Lower leg skin (tissue), 4 donors: ENCODE results near the gene OAS2. TPM values are rescaled to one million over a fixed set of nuclear protein-coding genes. Genes with fewer than 3 reads are reported as not detected.
"Not testable (repeated sequence)": the region's sequence is repeated elsewhere in the genome, so short reads cannot be mapped to it uniquely, and the experiment has no call there.

Experiments used
- DNase-seq, 2 donors: peaks; one replicate each; pipeline ENCODE4 v3.0.0-alpha.2; 2019; ENCODE audit warnings: low spot score in 2 of 2
- H3K4me3 ChIP-seq: fragments of 200-600 bp; sonication (generic); 2 replicates; pipeline ENCODE4 v1.5.1; 2017; ENCODE audit warnings: mild to moderate bottlenecking, low read depth; ENCODE audit not compliant: poor library complexity, severe bottlenecking
- CTCF ChIP-seq, 3 donors: fragments of 450-650 bp; IDR thresholded peaks; one replicate each; pipeline ENCODE4 v1.5.1; 2016; ENCODE audit warnings: antibody characterized with exemption in 3 of 3, mild to moderate bottlenecking in 3 of 3, moderate library complexity in 2 of 3
- POLR2A ChIP-seq, 2 donors: fragments of 450-650 bp; IDR thresholded peaks; one replicate each; pipeline ENCODE4 v1.6.1; 2016 to 2017; ENCODE audit warnings: antibody characterized with exemption in 2 of 2, mild to moderate bottlenecking in 1 of 2, moderate library complexity in 1 of 2
- WGBS, 2 donors: methylation state at CpG; one replicate each; pipeline ENCODE4 v1.1.5; 2018; 5-methylcytosine and 5-hydroxymethylcytosine counted together
- intact Hi-C: fragments of 100-400 bp; cut with DNase I; formaldehyde crosslinking; loops from one replicate; pipeline ENCODE4 v1.15.0; 2023; ENCODE audit warnings: low total_unique reads
- total RNA-seq, 4 donors: library from RNA; depleted of rRNA; stranded (reverse); fragments of >200 nt; gene quantifications; one replicate each; pipeline ENCODE4 v1.1.0, GENCODE V29; 2016

The OAS2 gene
- total RNA-seq, 4 donors from 2014 or later = 2.6 to 3.8 (median 3.3) TPM

GRCh38 chr12:112980491-112981158 lies 2.3 kb downstream of the OAS2 start:
- 67 to 76% methylated on average over 4 of the region's 4 CpGs for WGBS, 2 donors
- intact Hi-C loops = no loop called here
- no peak for DNase-seq
- no peak overlapping the region for H3K4me3 ChIP-seq
- no peak for TF ChIP-seq CTCF (IDR thresholded peaks at IDR 0.05)
- TF ChIP-seq POLR2A (IDR thresholded peaks at IDR 0.05) = no peak

- intact Hi-C loops = no loop called here
- TF ChIP-seq POLR2A (IDR thresholded peaks at IDR 0.05) (no peak), CTCF (IDR thresholded peaks at IDR 0.05) (no peak)
- WGBS, 2 donors = 94 to 100% methylated on average over 1 of the region's 1 CpG
- DNase-seq = no peak
- H3K4me3 ChIP-seq = no peak overlapping the region
Observed at GRCh38 chr12:112985642-112986290, 7.4 kb downstream of the OAS2 start.

- 91 to 94% methylated on average over 6 to 7 of the region's 7 CpGs for whole genome bisulfite sequencing, 2 donors
- TF ChIP-seq POLR2A (IDR thresholded peaks at IDR 0.05) = no peak
- no peak for TF ChIP-seq CTCF (IDR thresholded peaks at IDR 0.05)
- intact Hi-C loops = no loop called here
- no peak for DNase-seq
- no peak overlapping the region for H3K4me3 ChIP-seq
Observed at GRCh38 chr12:112986291-112986800, 8.0 kb downstream of the OAS2 start.

- no peak for DNase-seq
- TF ChIP-seq CTCF (IDR thresholded peaks at IDR 0.05) (no peak), POLR2A (IDR thresholded peaks at IDR 0.05) (no peak)
- 80% methylated on average over 2 of the region's 2 CpGs for WGBS, 2 donors
- intact Hi-C loops = no loop called here
- no peak overlapping the region for H3K4me3 ChIP-seq
Observed at GRCh38 chr12:112987561-112987960, 9.2 kb downstream of the OAS2 start.

GRCh38 chr12:112988224-112988623 lies 9.9 kb downstream of the OAS2 start:
- intact Hi-C loops = no loop called here
- no peak for DNase-seq
- TF ChIP-seq CTCF (IDR thresholded peaks at IDR 0.05) = no peak
- no peak for TF ChIP-seq POLR2A (IDR thresholded peaks at IDR 0.05)
- H3K4me3 ChIP-seq = no peak overlapping the region
- WGBS, 2 donors = 61 to 63% methylated on average over 3 of the region's 3 CpGs

- intact Hi-C loops, H3K4me3 ChIP-seq, DNase-seq: not testable (repeated sequence)
- WGBS, 2 donors = 84 to 85% methylated on average over 3 of the region's 3 CpGs
Observed at GRCh38 chr12:112988823-112989385, 10.6 kb downstream of the OAS2 start.
